Activated naive CD4-positive, alpha-beta T cell treated with anti-CD3 and anti-CD28 coated beads, Interleukin-2, amount 50 U/mL, for 72 hours (primary cell): ENCODE results near the gene STRN4. TPM values are rescaled to one million over a fixed set of nuclear protein-coding genes. Genes with fewer than 3 reads are reported as not detected.

Source experiments
- ATAC-seq, 2 donors: fragments of 150-1000 bp; cut with Tn5 transposase; 2 replicates each; pipeline ENCODE4 v1.10.0; 2021; ENCODE audit warnings: mild to moderate bottlenecking in 2 of 2, moderate library complexity in 2 of 2
- DNase-seq, 2 donors: peaks; one replicate each; pipeline ENCODE4 v3.0.0; 2021 to 2022; ENCODE audit warnings: low spot score in 2 of 2
- H3K27ac Mint-ChIP-seq, 2 donors: one replicate each; pipeline ENCODE4 v1.8.0; 2022; ENCODE audit warnings: mild to moderate bottlenecking in 2 of 2, mixed read lengths in 2 of 2
- H3K36me3 Mint-ChIP-seq, 2 donors: one replicate each; pipeline ENCODE4 v1.8.0; 2022; ENCODE audit warnings: mixed read lengths in 2 of 2
- H3K9me3 Mint-ChIP-seq, 2 donors: one replicate each; pipeline ENCODE4 v1.8.0; 2022; ENCODE audit warnings: mixed read lengths in 2 of 2
- total RNA-seq, 2 donors: library from RNA; stranded (reverse); gene quantifications; one replicate each; pipeline ENCODE4 v1.2.3, GENCODE V29; 2022

The STRN4 gene
- total RNA-seq, 2 donors from 2014 or later = 67.3 to 117 TPM

DNA sequence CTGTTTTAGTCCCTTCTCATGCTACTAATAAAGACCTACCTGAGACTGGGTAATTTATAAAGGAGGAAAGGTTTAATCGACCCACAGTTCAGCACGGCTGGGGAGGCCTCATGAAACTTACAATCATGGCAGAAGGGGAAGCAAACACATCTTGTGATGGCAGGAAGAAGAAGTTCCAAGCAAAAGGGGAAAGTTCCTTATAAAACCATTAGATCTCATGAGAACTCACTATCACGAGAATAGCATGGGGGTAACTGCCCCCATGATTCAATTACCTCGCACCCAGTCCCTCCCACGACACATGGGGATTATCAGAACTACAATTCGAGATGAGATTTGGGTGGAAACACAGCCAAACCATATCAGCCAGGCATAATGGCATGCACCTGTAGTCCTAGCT is 13.0 kb upstream of the STRN4 start:
- ATAC-seq = no peak
- Mint-ChIP-seq H3K36me3 (no peaks in the 10 kb centered on the region), H3K27ac (no peak overlapping the region)

DNA sequence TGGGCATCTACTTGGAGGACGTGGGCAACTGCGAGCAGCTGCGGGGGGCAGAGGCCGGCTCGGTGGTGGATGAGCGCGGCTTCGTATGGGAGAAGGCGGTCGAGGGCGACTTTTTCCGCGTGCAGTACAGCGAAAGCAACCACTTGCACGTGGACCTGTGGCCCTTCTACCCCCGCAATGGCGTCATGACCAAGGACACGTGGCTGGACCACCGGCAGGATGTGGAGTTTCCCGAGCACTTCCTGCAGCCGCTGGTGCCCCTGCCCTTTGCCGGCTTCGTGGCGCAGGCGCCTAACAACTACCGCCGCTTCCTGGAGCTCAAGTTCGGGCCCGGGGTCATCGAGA is 10.3 kb upstream of the STRN4 start:
- ATAC-seq (no peak), DNase-seq (no peak)
- H3K9me3 Mint-ChIP-seq = no peaks in the 10 kb centered on the region
- no peaks in the 10 kb centered on the region for H3K36me3 Mint-ChIP-seq
- H3K27ac Mint-ChIP-seq = peak overlapping the region in 1 of 2 donors; percentile 27

More for the DNA sequence above, 13.0 kb upstream of the STRN4 start:
- DNase-seq = no peak
- H3K9me3 Mint-ChIP-seq = no peaks in the 10 kb centered on the region

DNA sequence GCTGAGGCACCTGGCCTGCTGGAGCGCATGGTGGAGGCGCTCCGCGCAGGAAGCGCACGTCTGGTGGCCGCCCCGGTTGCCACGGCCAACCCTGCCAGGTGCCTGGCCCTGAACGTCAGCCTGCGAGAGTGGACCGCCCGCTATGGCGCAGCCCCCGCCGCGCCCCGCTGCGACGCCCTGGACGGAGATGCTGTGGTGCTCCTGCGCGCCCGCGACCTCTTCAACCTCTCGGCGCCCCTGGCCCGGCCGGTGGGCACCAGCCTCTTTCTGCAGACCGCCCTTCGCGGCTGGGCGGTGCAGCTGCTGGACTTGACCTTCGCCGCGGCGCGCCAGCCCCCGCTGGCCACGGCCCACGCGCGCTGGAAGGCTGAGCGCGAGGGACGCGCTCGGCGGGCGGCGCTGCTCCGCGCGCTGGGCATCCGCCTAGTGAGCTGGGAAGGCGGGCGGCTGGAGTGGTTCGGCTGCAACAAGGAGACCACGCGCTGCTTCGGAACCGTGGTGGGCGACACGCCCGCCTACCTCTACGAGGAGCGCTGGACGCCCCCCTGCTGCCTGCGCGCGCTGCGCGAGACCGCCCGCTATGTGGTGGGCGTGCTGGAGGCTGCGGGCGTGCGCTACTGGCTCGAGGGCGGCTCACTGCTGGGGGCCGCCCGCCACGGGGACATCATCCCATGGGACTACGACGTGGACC is 9.7 kb upstream of the STRN4 start:
- no peak for DNase-seq
- no peaks in the 10 kb centered on the region for H3K36me3 Mint-ChIP-seq
- no peak for ATAC-seq
- H3K9me3 Mint-ChIP-seq = no peaks in the 10 kb centered on the region
- H3K27ac Mint-ChIP-seq = no peak overlapping the region

DNA sequence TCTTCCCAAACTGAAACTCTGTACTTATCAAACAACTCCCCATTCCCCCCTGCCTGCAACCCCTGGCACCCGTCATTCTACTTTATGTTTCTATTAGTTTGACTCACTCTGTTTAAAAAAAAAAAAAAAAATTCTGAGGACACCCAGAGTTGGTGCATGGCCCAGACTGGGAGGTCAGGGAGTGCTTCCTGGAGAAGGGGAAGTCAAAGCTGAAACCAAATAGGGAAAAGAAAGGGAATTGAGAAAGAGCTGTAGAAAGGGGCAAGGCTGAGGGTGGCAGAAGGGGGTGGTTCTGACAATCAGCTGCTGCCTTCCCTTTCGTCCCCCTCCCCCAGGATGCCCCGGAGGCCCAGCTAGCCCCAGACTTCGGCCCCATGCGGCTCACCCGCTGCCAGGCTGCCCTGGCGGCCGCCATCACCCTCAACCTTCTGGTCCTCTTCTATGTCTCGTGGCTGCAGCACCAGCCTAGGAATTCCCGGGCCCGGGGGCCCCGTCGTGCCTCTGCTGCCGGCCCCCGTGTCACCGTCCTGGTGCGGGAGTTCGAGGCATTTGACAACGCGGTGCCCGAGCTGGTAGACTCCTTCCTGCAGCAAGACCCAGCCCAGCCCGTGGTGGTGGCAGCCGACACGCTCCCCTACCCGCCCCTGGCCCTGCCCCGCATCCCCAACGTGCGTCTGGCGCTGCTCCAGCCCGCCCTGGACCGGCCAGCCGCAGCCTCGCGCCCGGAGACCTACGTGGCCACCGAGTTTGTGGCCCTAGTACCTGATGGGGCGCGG is 9.0 kb upstream of the STRN4 start:
- ATAC-seq = no peak
- H3K27ac Mint-ChIP-seq = peak overlapping the region in 1 of 2 donors; percentile 29
- H3K9me3 Mint-ChIP-seq = no peaks in the 10 kb centered on the region
- no peaks in the 10 kb centered on the region for H3K36me3 Mint-ChIP-seq
- DNase-seq = no peak

DNA sequence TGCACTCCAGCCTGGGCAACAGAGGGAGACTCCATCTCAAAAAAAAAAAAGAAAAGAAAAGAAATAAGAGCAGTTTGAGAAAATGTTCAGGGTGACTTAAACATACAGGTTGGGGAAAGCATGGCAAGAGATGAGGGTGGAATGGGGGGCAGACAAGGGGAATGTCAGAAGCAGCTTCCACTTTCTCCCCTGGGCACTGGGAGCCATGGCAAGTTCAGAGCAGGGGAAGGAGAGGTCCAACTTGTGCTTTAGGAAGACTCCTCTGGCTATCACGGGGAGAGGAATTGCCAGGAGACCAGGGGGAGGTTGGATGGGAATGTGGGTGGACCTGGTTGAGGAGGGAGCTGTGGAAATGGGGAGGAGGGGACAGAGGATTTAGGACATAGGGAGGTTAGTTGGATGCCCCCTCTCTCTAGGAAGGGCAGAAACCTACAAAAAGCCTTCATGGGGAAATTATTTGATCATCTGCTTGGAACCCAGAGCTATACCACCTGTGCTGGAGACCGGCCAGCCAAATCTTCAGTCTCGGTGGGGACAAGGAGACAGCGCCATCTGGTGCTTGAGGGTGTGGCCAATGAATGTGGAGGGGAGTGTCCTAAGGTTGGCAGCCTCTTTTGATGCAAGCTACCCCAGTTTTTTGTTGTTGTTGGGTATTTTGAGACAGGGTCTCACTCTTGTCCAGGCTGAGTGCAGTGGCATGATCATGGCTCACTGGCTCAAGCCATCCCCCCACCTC is 7.3 kb upstream of the STRN4 start:
- ATAC-seq = peak; percentile 79 to 80
- no peaks in the 10 kb centered on the region for H3K36me3 Mint-ChIP-seq
- H3K27ac Mint-ChIP-seq = peak overlapping the region in 1 of 2 donors; percentile 52

DNA sequence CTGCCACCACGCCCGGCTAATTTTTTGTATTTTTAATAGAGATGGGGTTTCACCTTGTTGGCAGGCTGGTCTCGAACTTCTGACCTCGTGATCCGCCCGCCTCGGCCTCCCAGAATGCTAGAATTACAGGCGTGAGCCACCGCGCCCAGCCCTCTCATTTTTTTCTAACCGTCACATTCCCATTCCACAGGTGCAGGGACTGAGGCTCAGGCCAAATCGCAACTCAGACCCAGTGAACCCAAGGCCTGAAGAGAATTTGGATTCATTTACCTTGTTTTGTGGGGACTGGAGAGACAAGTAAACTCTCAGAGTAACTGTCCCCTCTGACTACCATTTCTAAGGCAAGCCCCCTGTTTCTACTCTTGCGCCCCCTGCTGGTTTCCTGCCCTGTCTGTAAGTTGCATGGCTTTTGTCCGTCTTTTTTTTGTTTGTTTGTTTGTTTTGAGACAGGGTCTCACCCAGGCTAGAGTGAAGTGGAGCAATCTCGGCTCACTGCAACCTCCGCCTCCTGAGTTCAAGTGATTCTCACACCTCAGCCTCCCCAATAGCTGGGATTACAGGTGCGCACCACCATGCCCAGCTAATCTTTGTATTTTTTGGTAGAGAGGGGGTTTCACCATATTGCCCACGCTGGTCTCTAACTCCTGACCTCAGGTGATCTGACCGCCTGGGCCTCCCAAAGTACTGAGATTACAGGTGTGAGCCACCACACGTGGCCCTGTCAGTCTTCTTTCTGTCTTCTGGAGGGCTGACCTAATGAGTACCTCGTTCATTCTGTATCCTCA is 2.3 kb upstream of the STRN4 start:
- Mint-ChIP-seq H3K36me3 (peaks cover 12 to 13% of the 10 kb centered on the region in 2 donors), H3K9me3 (no peaks in the 10 kb centered on the region), H3K27ac (peak overlapping the region; percentile 22 to 85)
- ATAC-seq (peak in 1 of 2 donors; percentile 30), DNase-seq (peak in 1 of 2 donors; percentile 86)

More for the DNA sequence above, 7.3 kb upstream of the STRN4 start:
- no peaks in the 10 kb centered on the region for H3K9me3 Mint-ChIP-seq
- DNase-seq = peak in 1 of 2 donors; percentile 75

DNA sequence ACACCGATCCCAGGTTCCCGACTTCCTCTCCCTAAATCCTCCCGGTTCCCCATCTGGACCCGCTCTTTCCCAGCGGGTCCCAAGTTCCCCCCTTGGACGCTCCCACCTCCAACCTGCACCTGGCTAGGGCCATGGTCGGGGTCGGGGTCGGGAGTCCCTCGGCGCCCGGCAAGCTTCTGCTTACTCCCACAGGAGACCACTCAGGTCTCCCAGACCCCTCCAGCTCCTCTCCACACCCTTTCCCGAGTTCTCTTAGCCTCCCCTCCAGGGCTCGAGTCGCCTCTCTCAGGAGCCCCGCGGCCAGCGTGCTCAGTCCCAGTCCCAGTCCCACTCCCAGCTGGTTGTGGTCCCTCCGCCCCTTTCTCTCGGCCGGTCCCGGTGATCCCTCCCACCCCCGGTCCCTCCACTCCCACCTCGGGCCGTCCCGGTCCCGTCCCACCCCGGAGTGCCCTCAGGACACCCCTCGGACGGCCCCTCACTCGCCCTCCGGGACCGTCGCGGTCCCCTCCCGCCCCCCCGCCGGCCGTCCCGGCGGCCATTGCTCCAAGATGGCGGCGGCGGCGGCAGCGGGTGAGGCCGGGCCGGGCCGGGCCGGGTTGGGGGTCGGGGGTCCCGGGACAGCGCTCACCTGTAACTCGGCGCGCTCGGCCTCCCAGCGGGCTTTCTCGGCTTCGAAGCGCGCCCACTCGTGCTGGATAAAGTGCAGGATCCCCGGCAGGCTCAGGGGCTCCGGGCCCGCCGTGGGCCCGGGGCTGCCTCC is 549 bp downstream of the STRN4 start, which contains the start of gene FKRP:
TSS of gene FKRP (plus strand) at position 537 of the 760 bp plus-strand sequence. CDS start 9,394 bp downstream, outside the sequence.
- Mint-ChIP-seq H3K9me3 (no peaks in the 10 kb centered on the region), H3K36me3 (peaks cover 12 to 13% of the 10 kb centered on the region in 2 donors), H3K27ac (peak within 1 kb of the TSS; percentile 96 to 99)
- ATAC-seq (peak; percentile 55 to 57), DNase-seq (peak in 1 of 2 donors; percentile 31)

DNA sequence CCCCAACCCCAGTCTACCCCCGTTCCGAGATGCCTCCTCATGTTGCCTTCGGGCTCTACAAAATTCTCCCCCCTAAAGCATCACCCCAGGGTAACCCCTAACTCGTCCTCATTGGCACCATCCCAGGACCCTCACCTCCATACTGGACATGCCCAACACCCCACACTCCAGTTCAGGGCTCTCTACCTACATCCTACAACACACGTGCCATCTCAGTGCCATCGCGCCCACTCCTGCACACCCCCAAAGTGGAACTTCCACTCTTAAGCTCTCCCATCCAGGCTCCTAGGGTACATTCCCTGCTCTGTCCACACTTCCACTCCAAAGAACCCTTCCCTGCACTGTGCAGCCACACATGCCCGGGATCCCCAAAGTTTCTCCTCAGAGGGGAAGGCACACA is 1.2 kb downstream of the STRN4 start:
- no peak for ATAC-seq
- Mint-ChIP-seq H3K9me3 (no peaks in the 10 kb centered on the region), H3K27ac (peak overlapping the region; percentile 96 to 99), H3K36me3 (peaks cover 12 to 13% of the 10 kb centered on the region in 2 donors)
- DNase-seq = no peak

DNA sequence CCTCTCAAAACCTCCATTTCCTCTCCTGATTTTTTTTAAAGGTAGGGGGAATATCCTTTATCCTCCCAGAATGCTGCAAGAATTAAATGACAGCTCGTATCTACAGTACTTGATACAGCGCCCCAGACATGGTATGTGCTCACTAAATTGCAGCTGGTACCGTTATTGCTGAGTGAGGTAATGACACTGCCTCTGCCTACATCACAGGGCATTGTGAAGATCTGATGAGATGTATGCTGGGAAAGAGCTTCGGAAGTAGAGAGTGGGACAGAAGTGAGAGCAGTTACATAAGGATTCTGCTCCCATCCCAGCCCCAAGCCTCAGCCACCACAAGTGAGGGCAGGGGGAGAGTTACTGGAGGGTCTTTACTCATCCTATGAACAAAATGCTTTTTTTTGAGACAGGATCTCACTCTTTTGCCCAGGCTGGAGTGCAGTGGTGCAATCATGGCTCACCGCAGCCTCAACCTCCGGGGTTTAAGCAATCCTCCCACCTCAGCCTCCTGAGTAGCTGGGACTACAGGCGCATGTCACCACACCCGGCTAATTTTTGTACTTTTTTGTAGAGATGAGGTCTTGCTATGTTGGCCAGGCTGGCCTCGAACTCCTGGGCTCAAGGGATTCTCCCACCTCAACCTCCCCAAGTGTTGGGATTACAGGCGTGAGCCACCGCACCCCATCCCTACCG is 2.1 kb downstream of the STRN4 start:
- no peak for ATAC-seq
- no peaks in the 10 kb centered on the region for H3K9me3 Mint-ChIP-seq
- peak overlapping the region in 1 of 2 donors; percentile 96 for H3K27ac Mint-ChIP-seq
- DNase-seq = no peak
- H3K36me3 Mint-ChIP-seq = peaks cover 12 to 13% of the 10 kb centered on the region in 2 donors

DNA sequence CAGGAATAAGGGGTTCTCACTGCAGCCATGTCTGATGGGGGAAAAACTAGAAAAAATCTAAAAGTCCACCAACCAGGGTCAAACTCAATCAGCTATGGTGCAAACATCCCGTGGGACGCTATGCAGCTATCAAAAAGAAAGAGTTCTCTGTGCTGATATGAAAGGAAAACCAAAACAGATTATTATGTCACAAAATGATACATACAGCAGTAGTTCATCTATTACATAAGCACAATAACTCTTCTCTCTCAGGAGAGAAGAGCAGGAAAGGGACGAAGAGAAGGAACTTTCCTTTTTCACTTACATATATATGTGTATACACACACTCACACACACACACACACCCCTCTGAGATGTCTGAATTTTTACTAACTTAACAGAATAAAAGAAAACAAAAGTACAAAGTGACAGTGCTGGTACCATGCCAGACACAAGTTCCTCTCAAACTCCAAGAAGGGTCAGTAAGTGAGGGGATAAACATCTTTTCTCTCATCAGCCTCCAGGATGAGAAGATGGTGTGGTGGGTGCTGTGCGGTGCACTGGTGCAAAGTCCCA is 3.2 kb downstream of the STRN4 start:
- Mint-ChIP-seq H3K36me3 (peaks cover 12 to 13% of the 10 kb centered on the region in 2 donors), H3K9me3 (no peaks in the 10 kb centered on the region), H3K27ac (no peak overlapping the region)
- ATAC-seq (no peak), DNase-seq (no peak)

DNA sequence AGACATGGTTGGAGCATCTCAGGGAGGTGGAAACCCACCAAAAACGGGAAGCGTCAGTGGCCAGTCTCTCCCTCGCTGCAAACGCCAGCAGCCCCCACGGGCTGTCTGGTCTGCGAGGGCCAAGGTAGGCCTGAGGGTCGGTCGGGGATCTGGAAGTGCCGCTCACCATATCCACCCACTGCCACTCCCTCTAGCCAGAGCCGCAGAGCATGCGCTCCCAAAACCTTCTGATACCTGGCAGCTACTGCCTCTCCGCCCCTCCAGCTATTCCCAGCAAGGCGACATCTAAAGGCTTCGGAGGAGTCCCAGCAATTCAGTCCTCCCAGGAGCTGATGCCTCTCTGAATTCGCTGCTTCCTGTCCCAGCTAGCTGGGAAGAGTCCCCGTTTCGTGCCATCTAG is 4.8 kb downstream of the STRN4 start:
- H3K27ac Mint-ChIP-seq = peak overlapping the region in 1 of 2 donors; percentile 45
- H3K36me3 Mint-ChIP-seq = peaks cover 12 to 13% of the 10 kb centered on the region in 2 donors
- ATAC-seq (no peak), DNase-seq (no peak)
- H3K9me3 Mint-ChIP-seq = no peaks in the 10 kb centered on the region

DNA sequence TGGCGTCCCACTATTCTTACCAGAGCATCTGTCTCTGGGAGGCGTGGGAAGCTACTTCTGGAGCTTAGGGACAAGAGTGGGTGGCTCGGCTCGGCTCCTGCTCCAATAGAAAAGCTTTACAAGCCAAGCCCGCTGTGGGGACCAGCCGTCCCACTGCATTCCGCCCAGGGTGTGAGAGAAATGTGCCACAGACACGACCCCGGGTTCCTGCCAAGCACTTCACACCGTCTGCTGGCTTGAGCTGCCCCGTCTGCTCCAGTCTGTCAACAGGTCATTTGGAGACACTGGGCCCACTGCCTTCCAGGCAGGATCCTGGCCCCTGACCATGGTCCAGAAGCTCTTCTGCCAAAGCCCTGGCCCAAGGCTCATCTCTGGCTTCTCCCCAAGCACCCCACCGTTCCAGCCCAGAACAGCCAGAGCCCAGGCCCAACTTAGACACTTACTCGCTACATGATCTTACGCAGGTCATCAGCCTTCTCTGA is 6.9 kb downstream of the STRN4 start:
- Mint-ChIP-seq H3K36me3 (no peaks in the 10 kb centered on the region), H3K9me3 (no peaks in the 10 kb centered on the region), H3K27ac (no peak overlapping the region)
- no peak for DNase-seq
- no peak for ATAC-seq

DNA sequence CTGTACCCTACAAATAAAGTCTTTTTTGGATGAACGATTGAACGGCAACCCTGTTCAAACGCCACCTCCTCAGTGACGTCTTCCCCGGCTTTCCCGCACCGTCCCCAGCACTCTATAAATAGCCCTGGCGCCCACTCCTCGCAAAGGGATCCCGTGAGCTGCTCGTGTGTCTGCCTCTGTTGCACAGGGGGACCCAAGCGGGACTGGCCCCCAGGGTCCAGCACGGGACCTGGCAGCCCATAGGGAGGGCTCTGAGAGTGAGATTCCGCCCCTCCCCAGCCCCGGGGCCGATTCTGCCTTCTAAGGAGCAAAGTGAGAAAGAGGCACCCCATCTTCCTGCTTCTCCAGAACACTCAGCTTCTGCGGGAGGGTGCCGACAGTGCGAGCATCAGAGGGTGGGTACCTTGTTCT is 8.5 kb downstream of the STRN4 start:
- no peaks in the 10 kb centered on the region for H3K36me3 Mint-ChIP-seq
- ATAC-seq (no peak), DNase-seq (no peak)
- no peaks in the 10 kb centered on the region for H3K9me3 Mint-ChIP-seq
- H3K27ac Mint-ChIP-seq = peak overlapping the region in 1 of 2 donors; percentile 55

DNA sequence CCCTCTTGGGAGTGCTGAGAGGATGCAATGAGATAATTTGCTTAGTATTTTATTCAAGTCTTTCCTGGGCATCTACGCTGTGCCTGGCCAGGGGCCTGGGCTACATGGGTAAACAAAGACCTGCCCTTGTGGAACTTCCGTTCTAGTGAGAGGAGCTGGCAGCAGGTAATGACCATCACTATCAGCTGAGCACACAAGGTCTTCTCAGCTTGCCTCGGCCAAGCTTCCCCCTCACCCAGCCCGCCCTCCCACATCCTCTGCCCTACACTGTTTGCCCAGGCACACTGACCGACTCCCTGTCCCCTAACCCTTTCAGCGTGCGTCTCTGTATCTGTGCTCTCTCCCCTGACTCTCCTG is 9.0 kb downstream of the STRN4 start:
- DNase-seq (no peak), ATAC-seq (no peak)
- H3K27ac Mint-ChIP-seq = peak overlapping the region in 1 of 2 donors; percentile 3
- H3K36me3 Mint-ChIP-seq = no peaks in the 10 kb centered on the region
- no peaks in the 10 kb centered on the region for H3K9me3 Mint-ChIP-seq
